HG03439 (cell line): ENCODE results near the gene RPUSD1.
"Not testable (repeated sequence)": the region's sequence is repeated elsewhere in the genome, so short reads cannot be mapped to it uniquely, and the experiment has no call there.

ENCODE experiments used
- ATAC-seq: cut with Tn5 transposase; IDR thresholded peaks from one replicate; pipeline ENCODE4 v1.9.1; 2021; ENCODE audit warnings: mild to moderate bottlenecking, moderate library complexity; ENCODE audit not compliant: unreplicated experiment

The RPUSD1 gene, protein sequence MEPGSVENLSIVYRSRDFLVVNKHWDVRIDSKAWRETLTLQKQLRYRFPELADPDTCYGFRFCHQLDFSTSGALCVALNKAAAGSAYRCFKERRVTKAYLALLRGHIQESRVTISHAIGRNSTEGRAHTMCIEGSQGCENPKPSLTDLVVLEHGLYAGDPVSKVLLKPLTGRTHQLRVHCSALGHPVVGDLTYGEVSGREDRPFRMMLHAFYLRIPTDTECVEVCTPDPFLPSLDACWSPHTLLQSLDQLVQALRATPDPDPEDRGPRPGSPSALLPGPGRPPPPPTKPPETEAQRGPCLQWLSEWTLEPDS

DNA sequence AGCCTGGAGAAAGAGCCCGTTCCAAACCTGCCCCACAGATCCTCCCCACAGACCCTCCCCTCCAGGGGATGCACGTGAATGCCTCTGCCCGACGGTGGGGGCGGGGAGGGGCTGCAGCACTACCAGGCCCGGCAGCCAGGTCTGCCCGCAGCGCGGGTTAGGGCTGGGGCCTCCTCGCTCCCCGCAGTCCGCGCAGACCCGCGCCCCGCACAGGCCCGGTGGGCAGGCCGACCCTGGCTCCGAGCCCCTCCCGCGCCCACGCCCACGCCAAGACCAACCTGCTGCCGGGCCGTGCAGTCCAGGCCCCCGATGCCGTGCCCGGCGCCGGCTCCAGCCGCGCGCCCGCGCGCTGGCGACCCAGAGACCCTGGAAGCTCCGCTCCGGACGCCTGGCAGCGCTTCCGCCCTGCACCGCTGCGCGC is at the start of gene RPUSD1:
Gene RPUSD1, minus strand, starts transcription at position 404 of the 421 bp plus-strand sequence. CDS start 644 bp downstream, outside the sequence.
- peak; percentile 14 for ATAC-seq

DNA sequence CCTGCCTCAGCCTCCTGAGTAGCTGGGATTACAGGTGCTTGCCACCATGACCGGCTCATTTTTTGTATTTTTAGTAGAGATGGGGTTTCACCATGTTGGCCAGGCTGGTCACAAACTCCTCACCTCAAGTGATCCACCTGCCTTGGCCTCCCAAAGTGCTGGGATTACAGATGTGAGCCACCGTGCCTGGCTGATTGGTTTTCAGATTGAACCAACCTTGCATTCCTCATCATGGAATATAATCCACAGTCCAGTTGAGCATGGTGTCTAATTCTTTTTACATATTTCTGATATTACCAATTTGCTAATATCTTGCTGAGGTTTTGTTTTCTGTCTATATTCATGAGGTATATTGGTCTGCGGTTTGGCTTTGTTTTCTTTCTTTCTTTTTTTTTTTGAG is 48.6 kb upstream of the RPUSD1 start:
- ATAC-seq, result not testable (repeated sequence)

DNA sequence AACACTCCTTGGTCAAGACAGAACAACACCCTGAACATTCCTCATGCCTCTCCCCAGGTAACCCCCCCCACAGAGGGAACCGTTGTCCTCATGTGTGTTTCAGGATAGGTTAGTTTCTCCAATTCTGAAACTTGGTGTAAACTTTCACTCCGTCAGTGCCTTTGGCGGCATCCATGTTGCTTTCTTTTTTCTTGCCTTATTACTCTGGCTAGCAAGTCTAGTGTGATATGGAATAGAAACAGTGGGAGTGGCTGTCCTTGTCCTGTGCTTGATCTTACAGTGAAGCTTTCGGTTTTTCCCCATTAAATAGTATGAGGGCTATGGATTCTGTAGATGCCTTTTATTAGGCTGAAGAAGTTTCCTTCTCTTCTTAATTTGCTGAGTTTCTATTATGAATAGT is 48.0 kb upstream of the RPUSD1 start:
- ATAC-seq, result no peak

DNA sequence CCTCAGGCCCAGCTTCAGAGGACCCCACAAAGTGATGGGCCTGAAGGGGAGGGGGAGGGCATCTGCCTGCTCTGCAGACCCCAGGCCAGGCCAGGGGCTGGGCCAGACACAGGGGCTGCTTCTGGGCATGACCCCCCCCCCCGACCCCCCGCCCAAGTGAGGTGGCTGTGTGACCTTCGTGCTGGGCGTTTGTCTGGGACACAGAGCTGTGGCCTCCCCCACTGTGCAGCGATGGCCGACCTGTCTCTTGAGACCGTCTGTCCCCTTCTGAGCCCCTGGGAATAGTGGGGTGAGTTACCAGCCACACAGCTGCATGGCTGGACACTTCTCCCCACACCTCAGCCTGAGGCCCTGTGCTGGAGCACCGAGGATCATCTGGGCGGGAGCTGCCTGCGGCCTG is 47.2 kb upstream of the RPUSD1 start:
- ATAC-seq, result no peak

DNA sequence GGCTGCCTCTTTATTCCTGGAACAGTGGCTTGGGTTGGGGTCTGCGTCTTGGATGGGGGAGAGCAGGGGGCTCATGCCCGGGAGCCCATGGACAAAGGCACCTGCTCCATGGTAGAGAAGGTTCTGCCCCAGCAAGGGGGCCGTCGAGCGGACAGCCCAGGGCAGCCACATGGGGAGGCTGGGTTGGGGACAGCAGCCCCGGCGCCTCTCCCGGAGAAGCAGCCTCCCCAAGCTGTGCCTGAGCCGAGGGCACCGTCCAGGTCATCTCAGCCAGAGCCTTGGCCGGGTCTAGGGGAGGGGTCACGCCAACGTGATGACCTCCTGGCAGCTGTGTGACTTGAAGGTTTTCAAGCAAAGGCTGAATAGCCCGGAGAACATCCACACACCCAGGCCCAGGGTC is 45.2 kb upstream of the RPUSD1 start:
- ATAC-seq, result no peak

DNA sequence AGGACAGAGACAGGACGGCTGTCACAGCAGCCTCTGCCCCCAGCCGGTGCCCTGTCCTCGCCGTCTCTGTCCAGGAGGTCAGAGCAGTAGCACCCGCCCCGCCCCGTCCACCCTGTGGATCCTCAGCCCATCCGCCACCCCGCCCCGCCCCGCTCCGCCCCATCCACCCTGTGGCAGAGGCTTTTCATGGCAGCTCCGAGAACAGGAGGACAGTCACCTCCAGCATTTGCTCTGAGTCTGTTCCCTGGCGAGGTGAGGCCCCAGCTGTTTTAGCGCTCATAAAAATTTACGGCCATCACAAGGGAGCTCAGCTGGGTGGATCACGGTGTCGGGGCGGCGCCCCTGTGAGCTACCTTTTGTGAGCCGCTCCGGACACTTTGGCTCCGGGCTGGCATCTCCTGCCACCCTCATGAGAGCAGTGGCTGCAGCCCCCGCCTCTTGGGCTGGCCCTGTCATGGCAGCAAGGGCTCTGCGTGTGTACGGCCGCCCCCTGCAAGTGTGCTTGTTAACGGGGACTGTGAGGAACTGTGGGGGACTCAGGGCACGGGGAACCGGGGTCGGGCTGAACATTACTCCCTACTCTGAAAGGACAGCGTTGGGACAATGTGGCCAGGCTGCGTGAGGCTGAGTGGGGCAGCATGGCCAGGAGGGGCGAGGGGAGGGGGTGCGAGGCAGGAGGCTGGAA is 44.6 kb upstream of the RPUSD1 start:
- ATAC-seq, result no peak

DNA sequence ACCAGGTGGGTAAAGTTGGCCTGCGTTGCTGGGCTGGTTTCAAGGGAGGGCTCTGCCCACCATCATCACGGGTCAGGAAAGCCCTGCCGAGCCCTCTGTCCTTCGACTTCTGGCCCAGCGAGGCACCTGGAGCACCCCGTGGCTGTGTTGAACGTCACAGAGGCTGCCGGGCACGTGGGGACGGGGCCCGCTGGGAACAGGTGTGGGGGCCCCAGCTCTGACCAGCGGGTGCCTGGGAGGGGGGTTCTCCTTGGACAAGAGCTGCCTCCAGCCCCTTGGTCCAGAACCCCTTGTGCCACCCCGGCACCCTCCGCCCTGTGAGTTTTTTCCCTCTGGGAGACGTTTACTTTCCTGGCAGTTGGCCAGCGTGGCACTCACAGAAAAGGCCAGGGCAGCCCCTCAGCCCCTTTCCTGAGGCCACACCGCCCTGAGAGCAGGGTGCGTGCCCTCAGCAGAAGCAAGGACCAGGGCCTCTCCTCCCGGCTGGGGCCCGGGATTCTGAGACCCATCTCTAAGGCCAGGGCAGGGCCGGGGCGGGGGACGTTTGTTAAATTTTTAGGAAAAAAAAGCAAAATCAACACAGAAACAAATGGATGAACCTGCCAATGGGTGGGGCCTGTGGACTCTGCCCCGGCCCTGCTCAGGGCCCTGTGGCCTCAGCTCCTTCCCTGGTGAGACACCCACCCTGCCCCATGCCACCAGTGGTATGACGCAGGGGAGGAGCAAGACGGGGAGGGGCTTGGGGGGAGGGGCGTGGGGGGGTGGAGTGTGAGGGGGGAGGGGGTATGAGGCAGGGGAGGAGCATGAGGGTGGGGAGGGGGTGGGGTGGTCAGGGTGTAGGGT is 43.6 kb upstream of the RPUSD1 start:
- ATAC-seq, result no peak

DNA sequence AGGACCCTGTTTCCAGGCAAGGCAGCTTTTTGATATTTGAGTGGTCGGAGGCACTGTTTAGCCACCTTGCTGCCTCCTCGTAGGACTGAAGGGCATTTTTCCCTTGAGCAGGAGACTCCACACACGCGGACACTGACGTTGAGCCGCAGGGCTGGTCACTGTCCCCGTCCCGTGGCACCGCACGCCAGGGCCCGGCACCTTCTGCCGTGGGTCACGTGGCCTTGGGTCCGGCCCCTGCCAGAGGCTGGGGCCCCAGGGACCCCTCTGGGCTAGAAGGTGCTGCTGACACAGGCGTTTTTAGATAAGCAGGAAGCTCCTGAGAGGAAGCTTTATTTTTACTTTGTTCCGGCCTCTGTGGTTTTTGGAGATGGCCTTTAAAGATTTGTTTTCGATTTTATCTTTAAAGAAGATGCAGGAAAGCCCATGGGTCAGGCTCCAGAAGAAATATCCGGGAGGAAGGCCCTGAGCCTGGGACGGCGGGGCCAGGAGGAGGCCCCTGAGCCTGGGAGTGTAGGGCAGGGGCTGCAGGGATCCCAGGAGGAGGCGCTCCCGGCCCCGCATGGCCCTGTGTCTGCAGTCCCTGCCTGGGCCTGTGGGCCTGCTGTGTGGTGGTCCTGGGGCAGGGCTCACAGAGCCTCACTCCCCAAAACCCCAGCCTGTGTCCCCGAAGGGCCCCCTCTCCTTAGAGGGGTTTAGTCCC is 42.8 kb upstream of the RPUSD1 start:
- no peak for ATAC-seq

DNA sequence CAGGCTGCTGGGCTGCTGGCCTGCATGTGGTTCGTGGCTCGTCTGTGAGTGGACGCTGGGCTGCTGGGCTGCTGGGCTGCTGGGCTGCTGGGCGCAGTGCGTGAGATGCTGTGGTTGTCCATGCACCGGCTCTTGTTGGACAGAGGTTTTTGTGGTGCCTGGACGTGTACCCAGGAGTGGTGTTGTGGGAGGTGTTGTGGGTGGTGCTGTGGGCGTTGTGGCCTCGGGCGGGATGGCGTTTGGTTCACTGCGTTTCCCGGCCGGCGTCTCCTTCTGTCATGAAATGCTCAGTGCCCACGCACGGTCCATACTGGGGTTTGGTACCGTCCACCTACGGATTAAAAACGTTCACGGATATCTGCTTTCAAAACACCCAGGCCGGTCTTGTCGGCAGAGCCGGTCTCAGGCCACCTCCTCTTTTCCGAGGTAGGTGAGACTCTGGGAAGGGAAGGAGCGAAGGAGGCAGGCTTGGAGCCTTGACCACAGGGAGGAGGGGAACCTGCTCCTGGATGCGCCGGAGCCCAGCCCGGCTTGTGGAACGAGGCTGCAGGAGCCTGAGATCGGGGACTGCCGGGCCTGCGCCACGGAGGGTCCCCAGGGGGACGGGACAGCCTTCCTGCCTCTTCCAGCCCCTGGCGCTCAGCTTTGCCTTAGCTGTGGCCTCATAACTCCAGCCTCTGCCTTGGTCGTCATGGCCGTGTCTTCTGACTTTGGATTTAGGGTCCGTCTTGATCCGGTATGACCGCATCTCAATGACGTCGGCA is 42.1 kb upstream of the RPUSD1 start:
- no peak for ATAC-seq

DNA sequence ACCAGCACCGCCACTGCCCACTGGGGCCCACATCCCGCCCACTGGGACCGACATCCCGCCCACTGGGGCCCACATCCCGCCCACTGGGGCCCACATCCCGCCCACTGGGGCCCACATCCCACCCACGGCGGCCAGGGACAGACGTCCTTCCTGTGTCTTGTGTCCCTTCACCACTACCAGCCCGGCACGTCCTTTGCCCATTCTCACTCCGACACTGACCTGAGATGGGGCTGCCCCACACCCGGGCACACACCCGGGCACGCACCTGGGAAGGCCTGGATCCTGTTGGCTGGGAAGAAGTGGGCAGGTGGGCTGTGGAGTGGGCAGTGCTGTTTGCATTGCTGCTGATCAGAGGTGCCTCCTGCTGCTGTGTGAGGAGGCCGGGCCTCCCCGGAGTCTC is 40.7 kb upstream of the RPUSD1 start:
- no peak for ATAC-seq

DNA sequence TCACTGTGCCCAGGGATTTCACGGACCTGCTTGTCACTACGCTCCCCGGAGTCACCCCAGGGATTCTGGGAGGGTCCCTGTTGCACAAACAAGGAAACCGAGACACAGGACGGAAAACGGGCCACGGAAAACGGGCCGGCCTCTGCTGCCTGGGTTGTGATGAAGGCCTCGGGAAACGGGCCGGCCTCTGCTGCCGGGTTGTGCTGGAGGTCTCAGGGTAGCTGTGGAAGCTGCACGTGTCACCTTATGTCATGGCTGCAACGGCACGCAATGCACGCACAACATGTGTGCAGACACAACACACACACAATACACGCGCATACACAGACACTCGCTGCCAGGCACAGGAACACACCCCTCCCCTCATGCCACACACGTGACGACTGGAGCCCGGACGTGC is 39.3 kb upstream of the RPUSD1 start:
- no peak for ATAC-seq

DNA sequence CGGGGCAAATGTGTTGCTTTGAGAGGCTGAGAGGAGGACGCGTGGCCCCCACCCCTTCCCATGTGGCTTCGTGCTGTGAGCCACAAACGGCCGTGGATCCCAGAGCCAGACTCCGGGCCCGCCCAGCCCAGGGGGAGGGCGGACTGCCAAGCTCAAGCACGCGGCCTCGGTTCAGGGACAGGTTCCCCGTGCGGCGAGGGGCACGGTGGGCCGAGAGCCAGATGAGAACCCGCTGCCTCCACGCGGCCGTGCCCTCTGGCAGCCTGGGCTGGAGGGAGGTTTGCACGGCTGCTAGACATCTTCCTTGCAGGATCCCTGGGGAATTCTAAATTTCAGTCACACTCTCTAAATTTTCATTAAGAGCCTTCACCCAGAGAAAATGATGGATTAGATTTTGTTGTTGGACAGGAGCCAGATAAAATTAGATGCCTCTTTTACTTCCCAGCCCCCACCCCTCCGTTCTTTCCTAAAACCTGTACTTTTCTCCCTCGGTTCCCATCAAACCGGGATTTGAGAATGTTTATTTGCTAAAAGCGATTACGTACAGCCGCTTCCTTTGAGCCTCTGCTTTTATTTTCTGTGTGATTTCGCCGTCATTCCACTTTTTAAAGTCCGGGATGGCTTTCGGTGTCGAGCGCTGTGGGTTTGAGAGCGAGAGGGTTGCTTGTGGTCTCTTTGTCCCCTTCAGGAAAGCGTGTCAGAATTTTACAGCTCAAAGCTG is 37.3 kb upstream of the RPUSD1 start:
- no peak for ATAC-seq

DNA sequence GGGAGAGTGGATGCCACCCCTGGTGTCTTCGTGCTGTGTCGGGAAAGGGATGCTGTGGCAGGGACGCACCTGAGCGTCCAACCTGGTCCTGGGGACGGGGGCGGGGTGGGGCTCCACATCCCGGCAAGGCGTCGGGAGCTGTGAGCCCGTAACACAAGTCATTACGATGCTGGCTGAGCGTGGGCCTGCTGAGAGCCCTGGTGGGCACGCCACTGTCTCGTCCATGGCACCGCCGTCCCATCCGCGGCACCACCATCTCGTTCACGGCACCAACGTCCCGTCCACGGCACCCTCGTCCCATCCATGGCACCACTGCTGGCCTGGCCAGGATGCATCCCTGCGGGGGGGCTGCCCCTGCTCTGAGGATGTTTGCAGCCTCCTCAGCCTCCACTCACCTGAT is 36.4 kb upstream of the RPUSD1 start:
- ATAC-seq, result no peak

DNA sequence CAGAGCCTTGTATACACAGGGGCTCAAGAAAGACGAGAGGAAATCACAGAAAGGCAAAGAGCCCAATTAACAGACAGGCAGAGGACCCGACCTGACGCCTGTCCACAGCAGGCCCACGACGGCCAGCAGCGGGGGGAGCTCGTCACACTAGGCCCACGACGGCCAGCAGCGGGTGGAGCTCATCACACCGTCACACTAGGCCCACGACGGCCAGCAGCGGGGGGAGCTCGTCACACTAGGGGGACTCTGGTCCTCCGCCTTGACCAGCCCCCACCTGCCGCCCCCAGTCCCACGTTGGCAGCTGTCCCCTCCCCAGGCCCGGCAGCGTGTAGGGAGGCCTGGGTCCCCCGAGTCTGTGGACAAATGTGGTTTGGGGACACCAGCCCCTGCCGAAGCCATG is 36.0 kb upstream of the RPUSD1 start:
- no peak for ATAC-seq

DNA sequence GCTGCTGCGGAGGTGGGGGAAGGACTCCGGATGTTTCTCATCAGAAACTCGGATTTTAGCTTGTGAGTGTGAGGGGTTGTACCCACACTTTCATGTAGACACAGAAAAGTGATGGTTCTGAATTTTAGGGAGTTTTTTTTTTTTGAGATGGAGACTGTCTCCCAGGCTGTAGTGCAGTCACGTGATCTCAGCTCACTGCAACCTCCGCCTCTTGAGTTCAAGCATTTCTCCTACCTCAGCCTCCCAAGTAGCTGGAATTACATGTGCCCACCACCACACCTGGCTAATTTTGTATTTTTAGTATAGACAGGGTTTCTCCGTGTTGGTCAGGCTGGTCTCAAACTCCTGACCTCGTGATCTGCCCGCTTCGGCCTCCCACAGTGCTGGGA is 34.7 kb upstream of the RPUSD1 start:
- ATAC-seq, result no peak

DNA sequence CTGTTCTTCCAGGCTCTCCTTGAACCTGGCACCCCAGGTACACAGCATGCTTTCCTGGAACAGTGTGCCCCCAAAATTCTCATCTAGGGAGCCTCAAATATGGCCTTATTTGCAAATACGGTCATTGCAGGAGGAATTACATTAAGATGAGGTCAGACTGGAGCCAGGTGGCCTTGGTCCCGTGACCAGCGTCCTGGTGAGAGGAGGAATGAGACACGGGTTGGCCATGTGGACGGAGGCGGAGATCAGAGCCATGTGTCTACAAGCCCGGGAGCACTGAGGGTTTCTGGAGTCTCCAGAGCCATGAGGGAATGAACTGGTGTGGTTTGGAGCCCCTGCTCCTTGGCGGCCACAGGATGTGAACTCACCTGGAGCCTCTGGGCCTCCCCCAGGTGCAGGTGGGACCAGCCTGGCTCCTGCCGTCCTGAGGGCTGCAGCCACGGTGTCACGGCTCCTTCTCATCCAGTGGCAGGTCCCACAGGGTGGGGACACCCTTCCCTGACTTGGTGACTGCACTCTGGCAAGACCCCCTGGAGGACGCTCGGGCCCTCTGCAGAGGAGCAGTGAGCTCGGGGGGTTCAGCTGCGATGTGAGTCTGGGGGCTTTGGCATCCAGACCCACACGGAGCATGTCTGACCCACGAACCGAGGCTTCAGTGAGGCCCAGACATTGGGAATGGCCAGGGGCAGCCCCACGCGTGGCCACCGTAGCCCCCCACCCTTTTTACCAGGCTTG is 34.2 kb upstream of the RPUSD1 start:
- ATAC-seq, result no peak

DNA sequence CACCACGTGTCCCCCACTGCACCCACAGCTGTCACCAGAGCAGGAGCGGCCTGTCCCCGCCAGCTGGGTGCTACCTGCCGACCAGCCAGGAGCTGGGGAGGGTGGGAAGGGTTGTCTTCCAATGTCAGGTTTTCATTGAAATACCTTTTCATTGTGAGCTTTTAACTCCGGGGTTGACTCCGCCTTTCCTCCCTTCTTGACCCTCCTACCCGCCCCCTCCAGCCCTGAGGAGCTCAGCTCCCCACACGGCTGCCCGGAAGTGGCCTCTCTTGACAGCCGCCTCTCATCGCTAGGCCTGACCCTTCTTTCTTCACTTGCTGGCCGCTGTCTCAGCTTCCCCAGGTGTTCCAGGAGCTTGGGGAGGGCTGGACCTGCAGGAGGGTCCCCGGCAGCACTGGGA is 33.6 kb upstream of the RPUSD1 start:
- ATAC-seq, result no peak

DNA sequence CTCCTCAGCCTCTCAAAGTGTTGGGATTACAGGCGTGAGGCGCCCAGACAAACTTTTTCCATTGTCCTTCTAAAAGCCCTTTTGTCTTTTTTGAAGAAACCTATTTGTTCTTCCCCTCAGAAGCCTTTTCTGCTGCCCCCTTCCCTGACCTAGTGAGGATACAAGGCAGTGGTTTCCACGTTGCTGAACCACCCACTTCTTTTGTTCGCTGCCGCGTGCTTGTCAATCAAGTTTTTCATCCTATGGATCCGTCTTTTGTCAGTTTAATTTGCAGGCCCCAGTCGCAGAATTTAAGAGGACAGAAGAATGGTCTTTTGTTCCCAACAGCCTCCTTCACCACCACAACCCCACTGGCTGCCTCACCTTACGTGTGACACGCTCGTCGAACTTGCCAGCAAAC is 32.6 kb upstream of the RPUSD1 start:
- ATAC-seq, result no peak

DNA sequence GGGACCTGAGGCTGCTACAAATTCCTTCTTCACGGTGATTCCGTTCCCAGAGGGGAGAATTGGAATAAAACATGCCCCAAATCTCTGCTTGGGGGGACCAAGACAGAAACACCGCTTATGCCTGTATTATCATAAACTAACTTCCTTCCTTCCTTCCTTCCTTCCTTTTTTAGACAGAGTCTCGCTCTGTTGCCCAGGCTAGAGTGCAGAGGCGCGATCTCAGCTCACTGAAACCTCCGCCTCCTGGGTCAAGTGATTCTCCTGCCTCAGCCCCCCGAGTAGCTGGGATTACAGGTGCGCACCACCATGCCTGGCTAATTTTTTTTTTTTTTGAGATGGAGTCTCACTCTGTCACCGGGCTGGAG is 31.8 kb upstream of the RPUSD1 start:
- not testable (repeated sequence) for ATAC-seq
